GM12872 (cell line): ENCODE data around the gene GORASP1.

ENCODE experiments used
- TF ChIP-seq, protein P1 (sequence below): IDR thresholded peaks from 3 replicates; pipeline ENCODE4 v1.5.1; 2011; ENCODE audit warnings: low read depth, mild to moderate bottlenecking, low read length, moderate library complexity; ENCODE audit not compliant: insufficient read depth

GORASP1 gene

GRCh38 chr3:39103791-39104552 is 3.5 kb downstream of the GORASP1 start:
- TF ChIP-seq, protein P1, sequence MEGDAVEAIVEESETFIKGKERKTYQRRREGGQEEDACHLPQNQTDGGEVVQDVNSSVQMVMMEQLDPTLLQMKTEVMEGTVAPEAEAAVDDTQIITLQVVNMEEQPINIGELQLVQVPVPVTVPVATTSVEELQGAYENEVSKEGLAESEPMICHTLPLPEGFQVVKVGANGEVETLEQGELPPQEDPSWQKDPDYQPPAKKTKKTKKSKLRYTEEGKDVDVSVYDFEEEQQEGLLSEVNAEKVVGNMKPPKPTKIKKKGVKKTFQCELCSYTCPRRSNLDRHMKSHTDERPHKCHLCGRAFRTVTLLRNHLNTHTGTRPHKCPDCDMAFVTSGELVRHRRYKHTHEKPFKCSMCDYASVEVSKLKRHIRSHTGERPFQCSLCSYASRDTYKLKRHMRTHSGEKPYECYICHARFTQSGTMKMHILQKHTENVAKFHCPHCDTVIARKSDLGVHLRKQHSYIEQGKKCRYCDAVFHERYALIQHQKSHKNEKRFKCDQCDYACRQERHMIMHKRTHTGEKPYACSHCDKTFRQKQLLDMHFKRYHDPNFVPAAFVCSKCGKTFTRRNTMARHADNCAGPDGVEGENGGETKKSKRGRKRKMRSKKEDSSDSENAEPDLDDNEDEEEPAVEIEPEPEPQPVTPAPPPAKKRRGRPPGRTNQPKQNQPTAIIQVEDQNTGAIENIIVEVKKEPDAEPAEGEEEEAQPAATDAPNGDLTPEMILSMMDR = no peak

DNA sequence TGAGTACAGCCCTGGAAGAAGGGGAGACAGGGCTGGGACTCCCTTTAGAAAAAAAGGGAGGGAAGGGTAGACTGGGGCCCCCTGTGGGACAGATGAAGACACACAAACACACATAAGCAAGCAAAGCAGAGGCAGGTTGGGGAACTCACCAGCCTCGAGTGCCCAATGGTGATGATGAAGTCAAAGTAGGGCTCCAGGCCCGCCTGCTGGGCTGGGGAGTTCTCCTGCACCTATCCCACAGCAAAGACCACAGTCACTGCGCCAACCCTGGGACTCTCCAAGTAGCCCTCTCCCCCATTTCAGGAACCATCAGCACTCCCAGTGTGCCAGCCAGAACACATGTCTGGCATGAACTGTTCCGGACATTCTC is 4.1 kb downstream of the GORASP1 start:
- TF ChIP-seq, protein P1 = peak; percentile 30; the same call in 1 of the 3 replicates

- TF ChIP-seq, protein P1 = no peak
Measured at GRCh38 chr3:39102504-39103323, 4.7 kb downstream of the GORASP1 start.

DNA sequence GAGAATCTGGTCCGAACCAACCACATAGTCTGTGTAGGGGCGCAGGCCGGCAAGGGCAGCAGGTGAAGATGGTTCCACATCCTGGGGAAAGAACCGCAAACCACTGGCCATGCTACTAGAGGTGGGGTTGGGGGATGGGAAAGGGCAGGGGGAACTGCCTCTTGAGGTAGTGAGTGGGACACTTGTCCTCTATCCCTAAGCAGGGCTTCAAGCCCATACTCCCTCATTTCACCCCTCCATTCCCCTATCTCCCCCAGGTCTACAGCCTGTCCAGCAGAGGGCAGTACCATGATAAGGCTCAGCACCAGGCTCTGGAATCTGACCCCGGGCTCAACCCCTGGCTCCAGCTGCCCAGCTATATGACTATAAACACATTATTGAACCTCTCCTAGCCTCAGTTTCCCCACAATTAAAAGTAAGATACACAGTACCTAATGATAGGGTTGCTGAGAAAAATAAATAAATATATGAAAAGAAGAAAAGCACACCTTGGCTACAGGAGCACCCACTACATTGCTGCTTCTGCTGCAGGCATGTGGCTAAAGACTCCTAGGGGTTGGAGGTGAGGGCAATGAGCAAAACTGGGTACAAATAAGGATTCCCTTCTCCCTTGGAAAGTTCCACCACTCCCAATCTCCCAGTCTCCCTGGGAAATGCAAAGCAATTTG is 6.3 kb downstream of the GORASP1 start:
- TF ChIP-seq, protein P1 = peak; percentile 82

DNA sequence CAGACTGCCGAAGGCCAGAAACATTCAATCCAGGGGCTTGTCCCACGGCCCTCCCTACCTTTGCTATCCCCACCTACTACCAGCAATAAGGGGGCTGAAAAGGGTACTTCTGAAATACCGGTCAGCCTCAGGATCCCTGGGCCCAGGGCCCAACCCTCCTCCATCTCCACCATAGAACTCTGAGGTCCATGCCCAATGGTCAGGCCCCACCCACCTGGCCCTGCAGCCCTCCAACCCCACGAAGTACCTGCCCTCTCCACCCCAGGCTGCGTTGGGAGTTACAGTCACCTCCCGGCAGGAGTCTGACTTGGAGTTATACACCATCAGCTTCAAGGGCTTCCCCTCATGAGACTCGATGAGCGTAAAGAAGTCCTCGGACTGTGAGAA is 6.9 kb downstream of the GORASP1 start:
- TF ChIP-seq, protein P1 = no peak

DNA sequence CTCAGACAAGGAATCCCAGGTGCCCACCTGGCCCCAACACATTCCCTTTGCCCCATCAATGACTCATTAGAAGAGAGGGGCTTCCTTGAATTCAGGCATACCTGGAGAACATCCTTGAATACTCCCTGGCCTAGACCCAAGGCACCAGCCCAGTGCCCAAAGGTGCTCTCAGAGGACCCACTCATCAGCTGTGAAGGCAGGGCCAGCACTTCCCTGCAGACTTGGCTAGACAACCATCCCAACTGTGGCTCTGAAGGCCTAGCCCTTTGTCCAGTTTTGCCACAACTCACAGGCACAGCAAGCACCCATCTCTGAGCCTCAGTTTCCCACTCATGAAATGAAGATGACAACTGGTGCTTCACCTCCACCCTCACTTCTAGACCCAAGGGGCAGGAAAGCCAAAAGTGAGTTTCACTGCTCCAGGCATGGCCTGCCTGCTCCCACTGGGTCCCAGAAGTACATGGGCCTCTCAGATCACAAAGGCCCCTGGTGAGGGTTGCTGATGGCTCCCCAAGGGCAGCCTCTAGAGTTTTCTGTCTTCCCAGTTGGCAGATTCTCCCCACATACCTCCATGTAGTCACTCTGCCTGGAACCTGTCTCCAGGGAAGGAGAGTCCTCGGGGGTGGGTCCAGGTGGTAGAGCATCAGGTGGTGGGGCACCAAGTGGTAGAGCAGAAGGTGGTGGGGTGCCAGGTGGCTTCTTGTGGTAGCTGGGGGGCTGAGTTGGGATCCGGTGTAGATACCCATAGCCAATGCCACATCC is 7.5 kb downstream of the GORASP1 start:
- TF ChIP-seq, protein P1 = no peak
